IgD-negative memory B cell (primary cell): Measurements from ENCODE around the gene PIH1D1. TPM values are rescaled to one million over a fixed set of nuclear protein-coding genes. Genes with fewer than 3 reads are reported as not detected.
A peak's percentile ranks its signal among the peaks of the same experiment; 100 is the strongest.

Source experiments
- H3K27ac Mint-ChIP-seq, 3 donors: one replicate each; pipeline ENCODE4 v1.8.0; 2020 to 2022; ENCODE audit warnings: mild to moderate bottlenecking in 3 of 3, mixed read lengths in 3 of 3, moderate library complexity in 1 of 3
- H3K27me3 Mint-ChIP-seq: one replicate; pipeline ENCODE4 v1.8.0; 2021; ENCODE audit warnings: mixed read lengths
- H3K36me3 Mint-ChIP-seq: one replicate; pipeline ENCODE4 v1.8.0; 2020; ENCODE audit warnings: mild to moderate bottlenecking, mixed read lengths
- H3K4me1 Mint-ChIP-seq, 3 donors: one replicate each; pipeline ENCODE4 v1.8.0; 2020 to 2022; ENCODE audit warnings: mixed read lengths in 3 of 3, mild to moderate bottlenecking in 1 of 3
- H3K4me3 Mint-ChIP-seq, 4 donors: one replicate each; pipeline ENCODE4 v1.8.0; 2020 to 2022; ENCODE audit warnings: mild to moderate bottlenecking in 4 of 4, mixed read lengths in 4 of 4, moderate library complexity in 3 of 4
- H3K9me3 Mint-ChIP-seq, 3 donors: one replicate each; pipeline ENCODE4 v1.8.0; 2020 to 2021; ENCODE audit warnings: mixed read lengths in 3 of 3, mild to moderate bottlenecking in 1 of 3
- polyA plus RNA-seq: library from polyadenylated mRNA; unstranded; fragments of 300-500 nt; fragmentation: Illumina TruSeq; gene quantifications from one replicate; pipeline ENCODE4 v1.2.3, GENCODE V29; 2021

The PIH1D1 gene
- polyA plus RNA-seq, 1 donor from 2014 or later, result 98.8 TPM

DNA sequence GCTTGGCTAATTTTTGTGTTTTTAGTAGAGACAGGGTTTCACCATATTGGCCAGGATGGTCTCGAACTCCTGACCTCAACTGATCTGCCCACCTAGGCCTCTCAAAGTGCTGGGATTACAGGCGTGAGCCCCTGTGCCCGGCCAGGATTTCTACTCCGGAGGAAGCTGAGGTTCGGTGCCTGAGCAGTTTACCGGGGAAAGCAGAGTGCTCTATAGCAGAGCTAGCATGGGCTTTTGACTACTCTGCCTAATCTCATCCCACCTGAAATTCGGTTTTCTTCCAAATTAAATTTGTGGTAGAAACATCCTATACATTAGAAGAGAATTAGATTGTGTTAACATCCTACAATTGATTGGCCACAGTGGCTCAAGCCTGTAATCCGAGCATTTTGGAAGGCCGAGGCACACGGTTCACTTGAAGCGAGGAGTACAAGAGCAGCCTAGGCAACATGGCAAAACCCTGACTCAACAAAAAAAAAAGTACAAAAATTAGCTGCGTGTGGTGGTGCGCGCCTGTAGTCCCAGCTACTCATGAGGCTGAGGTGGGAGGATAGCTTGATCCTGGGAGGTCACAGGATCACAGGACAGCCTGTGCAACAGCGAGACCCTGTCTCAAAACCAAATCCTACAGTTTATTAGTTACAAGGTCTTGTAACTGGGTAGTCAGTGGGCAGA is 37.4 kb upstream of the PIH1D1 start:
- Mint-ChIP-seq H3K4me1 (peaks cover 21 to 26% (median 24%) of the 10 kb centered on the region in 3 donors), H3K36me3 (peaks cover 8% of the 10 kb centered on the region), H3K4me3 (peak overlapping the region; percentile 82 to 99 (median 97)), H3K27me3 (no peaks in the 10 kb centered on the region), H3K27ac (peak overlapping the region; percentile 92 to 98 (median 97)), H3K9me3 (peaks cover 0 to 2% (median 0%) of the 10 kb centered on the region in 3 donors)

- H3K27me3 Mint-ChIP-seq, result no peaks in the 10 kb centered on the region
- peaks cover 21 to 25% (median 24%) of the 10 kb centered on the region in 3 donors for H3K4me1 Mint-ChIP-seq
- H3K9me3 Mint-ChIP-seq, result peaks cover 0 to 2% (median 0%) of the 10 kb centered on the region in 3 donors
- peak overlapping the region; percentile 82 to 99 (median 97) for H3K4me3 Mint-ChIP-seq
- H3K36me3 Mint-ChIP-seq, result peaks cover 8% of the 10 kb centered on the region
- H3K27ac Mint-ChIP-seq, result peak overlapping the region; percentile 92 to 98 (median 97)
Observed at GRCh38 chr19:49488046-49488862, 36.6 kb upstream of the PIH1D1 start.

- Mint-ChIP-seq H3K27ac (peak within 1 kb of the TSS; percentile 92 to 98 (median 97)), H3K4me1 (peaks cover 15 to 19% (median 18%) of the 10 kb centered on the region in 3 donors), H3K36me3 (peaks cover 4% of the 10 kb centered on the region), H3K9me3 (peaks cover 0 to 2% (median 0%) of the 10 kb centered on the region in 3 donors), H3K4me3 (peak within 1 kb of the TSS; percentile 82 to 99 (median 97)), H3K27me3 (no peaks in the 10 kb centered on the region)
Observed at GRCh38 chr19:49487277-49488045, 35.8 kb upstream of the PIH1D1 start, which contains the start of gene RPL13A. Gene RPL13A, plus strand, starts transcription at chr19:49487608. Its CDS starts 22 bp downstream, at chr19:49487630.

DNA sequence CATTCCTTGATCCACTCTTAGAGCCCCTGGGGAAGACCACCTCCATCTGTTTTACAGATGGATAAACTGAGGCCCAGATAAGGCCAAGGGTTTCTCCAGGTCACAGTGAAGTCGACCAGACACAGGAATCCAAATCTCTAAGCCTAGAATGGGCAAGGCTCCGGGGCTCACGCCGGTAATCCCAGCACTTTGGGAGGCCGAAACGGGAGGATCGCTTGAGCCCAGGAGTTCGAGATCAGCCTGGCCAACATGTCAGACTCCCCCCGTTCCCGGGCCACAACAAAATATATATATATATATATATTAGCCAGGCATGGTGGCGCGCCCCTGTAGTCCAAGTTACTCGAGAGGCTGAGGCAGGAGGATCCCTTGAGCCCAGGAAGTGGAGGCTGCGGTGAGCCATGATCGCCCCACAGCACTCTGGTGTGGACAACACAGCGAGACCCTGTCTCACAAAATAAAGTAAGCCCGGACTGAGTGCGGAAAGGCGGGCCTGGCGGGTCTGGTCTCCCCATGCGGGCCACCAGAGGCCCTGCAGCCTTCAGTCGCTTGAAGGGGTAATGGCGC is 35.2 kb upstream of the PIH1D1 start:
- peak overlapping the region; percentile 92 to 98 (median 97) for H3K27ac Mint-ChIP-seq
- H3K27me3 Mint-ChIP-seq, result no peaks in the 10 kb centered on the region
- peaks cover 14 to 19% (median 15%) of the 10 kb centered on the region in 3 donors for H3K4me1 Mint-ChIP-seq
- peak overlapping the region in 3 of 4 donors; percentile 82 to 97 (median 97) for H3K4me3 Mint-ChIP-seq
- peaks cover 0 to 2% (median 0%) of the 10 kb centered on the region in 3 donors for H3K9me3 Mint-ChIP-seq
- no peaks in the 10 kb centered on the region for H3K36me3 Mint-ChIP-seq

GRCh38 chr19:49486232-49486631 is 34.6 kb upstream of the PIH1D1 start:
- no peaks in the 10 kb centered on the region for H3K36me3 Mint-ChIP-seq

GRCh38 chr19:49481020-49481683 is 29.5 kb upstream of the PIH1D1 start:
- peak overlapping the region in 1 of 3 donors; percentile 42 for H3K27ac Mint-ChIP-seq
- H3K4me1 Mint-ChIP-seq, result peaks cover 2 to 4% (median 2%) of the 10 kb centered on the region in 3 donors

More at GRCh38 chr19:49486232-49486631, 34.6 kb upstream of the PIH1D1 start:
- H3K4me3 Mint-ChIP-seq, result peak overlapping the region in 3 of 4 donors; percentile 43 to 60 (median 58)
- peaks cover 0 to 2% (median 0%) of the 10 kb centered on the region in 3 donors for H3K9me3 Mint-ChIP-seq
- peak overlapping the region in 2 of 3 donors; percentile 46 to 78 for H3K27ac Mint-ChIP-seq
- H3K4me1 Mint-ChIP-seq, result peaks cover 12 to 19% (median 15%) of the 10 kb centered on the region in 3 donors
- H3K27me3 Mint-ChIP-seq, result no peaks in the 10 kb centered on the region

DNA sequence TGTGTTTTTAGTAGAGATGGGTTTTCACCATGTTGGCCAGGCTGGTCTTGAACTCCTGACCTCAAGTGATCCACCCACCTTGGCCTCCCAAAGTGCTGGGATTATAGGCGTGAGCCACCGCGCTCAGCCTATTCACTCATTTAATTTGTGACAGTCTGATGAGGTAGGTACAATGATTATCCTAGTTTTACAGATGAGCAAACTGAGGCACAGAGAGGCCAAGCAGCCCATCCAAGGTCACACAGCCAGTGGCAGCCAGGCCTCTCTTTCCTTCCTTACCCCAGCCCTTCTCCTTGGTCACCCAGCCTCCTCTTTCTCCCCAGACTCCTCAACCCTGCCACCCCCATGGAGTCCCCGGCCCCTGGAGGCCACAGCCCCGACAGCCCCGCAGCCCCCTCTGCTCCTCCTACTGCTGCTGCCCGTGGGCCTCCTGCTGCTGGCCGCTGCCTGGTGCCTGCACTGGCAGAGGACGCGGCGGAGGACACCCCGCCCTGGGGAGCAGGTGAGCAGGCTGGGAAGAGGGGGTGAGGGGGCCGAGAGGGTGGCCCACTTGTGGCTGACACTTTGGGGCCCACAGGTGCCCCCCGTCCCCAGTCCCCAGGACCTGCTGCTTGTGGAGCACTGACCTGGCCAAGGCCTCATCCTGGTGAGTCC is 28.5 kb upstream of the PIH1D1 start:
- Mint-ChIP-seq H3K36me3 (no peaks in the 10 kb centered on the region), H3K9me3 (no peaks in the 10 kb centered on the region), H3K4me3 (no peak overlapping the region), H3K27ac (peak overlapping the region in 1 of 3 donors; percentile 64), H3K4me1 (peaks cover 2 to 10% (median 6%) of the 10 kb centered on the region in 3 donors), H3K27me3 (no peaks in the 10 kb centered on the region)

More at GRCh38 chr19:49481020-49481683, 29.5 kb upstream of the PIH1D1 start:
- no peaks in the 10 kb centered on the region for H3K36me3 Mint-ChIP-seq
- H3K9me3 Mint-ChIP-seq, result no peaks in the 10 kb centered on the region
- H3K4me3 Mint-ChIP-seq, result no peak overlapping the region
- H3K27me3 Mint-ChIP-seq, result no peaks in the 10 kb centered on the region

DNA sequence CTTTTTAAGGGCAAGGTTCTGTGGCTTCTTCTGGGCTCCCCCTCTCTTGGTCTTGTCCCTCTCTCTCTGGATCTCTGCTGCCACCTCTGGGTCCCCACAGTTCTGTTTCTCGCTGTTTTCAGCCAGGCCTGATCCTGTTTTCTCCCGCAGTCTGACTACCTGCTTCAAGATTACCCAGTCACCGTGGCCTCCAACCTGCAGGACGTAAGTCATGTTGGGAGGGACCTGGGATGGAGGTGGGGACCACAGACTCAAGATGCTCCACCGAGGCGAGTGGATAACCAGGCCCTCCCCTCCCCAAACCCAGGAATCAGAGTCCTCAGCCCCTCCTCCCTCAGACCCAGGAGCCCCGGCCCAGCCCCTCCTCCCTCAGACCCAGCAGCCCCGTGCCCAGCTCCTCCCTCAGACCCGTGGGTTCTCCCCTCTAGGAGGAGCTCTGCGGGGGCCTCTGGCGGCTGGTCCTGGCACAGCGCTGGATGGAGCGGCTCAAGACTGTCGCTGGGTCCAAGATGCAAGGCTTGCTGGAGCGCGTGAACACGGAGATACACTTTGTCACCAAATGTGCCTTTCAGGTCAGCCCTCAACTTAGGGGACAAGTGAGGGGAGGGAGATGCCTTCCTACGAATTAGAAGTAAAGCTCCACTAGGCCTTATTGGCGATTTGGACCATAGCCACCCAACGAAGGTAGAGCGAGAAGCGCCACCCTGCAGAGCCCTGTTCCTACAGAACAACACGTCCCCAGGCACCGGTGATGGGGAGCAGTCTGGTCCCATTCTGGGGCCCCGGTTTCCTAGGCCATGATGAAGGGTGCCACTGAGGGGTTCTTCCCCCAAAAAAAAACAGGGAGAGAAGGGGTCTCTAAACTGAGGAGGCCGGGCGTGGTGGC is 24.6 kb upstream of the PIH1D1 start:
- no peaks in the 10 kb centered on the region for H3K36me3 Mint-ChIP-seq
- no peaks in the 10 kb centered on the region for H3K27me3 Mint-ChIP-seq
- H3K4me1 Mint-ChIP-seq, result peaks cover 10 to 15% (median 10%) of the 10 kb centered on the region in 3 donors
- H3K9me3 Mint-ChIP-seq, result no peaks in the 10 kb centered on the region
- peak overlapping the region; percentile 73 to 91 (median 84) for H3K4me3 Mint-ChIP-seq
- peak overlapping the region; percentile 90 to 97 (median 90) for H3K27ac Mint-ChIP-seq

GRCh38 chr19:49475191-49475917 is 23.7 kb upstream of the PIH1D1 start:
- Mint-ChIP-seq H3K27ac (peak overlapping the region; percentile 61 to 97 (median 90)), H3K4me1 (peaks cover 17 to 19% (median 18%) of the 10 kb centered on the region in 3 donors), H3K27me3 (no peaks in the 10 kb centered on the region), H3K9me3 (no peaks in the 10 kb centered on the region), H3K36me3 (no peaks in the 10 kb centered on the region), H3K4me3 (peak overlapping the region; percentile 73 to 97 (median 90))

GRCh38 chr19:49474542-49474924 is 22.9 kb upstream of the PIH1D1 start:
- H3K27ac Mint-ChIP-seq, result peak overlapping the region; percentile 90 to 97 (median 96)
- no peaks in the 10 kb centered on the region for H3K36me3 Mint-ChIP-seq
- no peaks in the 10 kb centered on the region for H3K27me3 Mint-ChIP-seq
- H3K9me3 Mint-ChIP-seq, result no peaks in the 10 kb centered on the region
- H3K4me1 Mint-ChIP-seq, result peaks cover 20 to 25% (median 24%) of the 10 kb centered on the region in 3 donors
- H3K4me3 Mint-ChIP-seq, result peak overlapping the region; percentile 85 to 97 (median 92)

- Mint-ChIP-seq H3K36me3 (no peaks in the 10 kb centered on the region), H3K27me3 (no peaks in the 10 kb centered on the region), H3K4me1 (peaks cover 22 to 26% (median 25%) of the 10 kb centered on the region in 3 donors), H3K4me3 (peak within 1 kb of the TSS; percentile 85 to 97 (median 92)), H3K9me3 (no peaks in the 10 kb centered on the region), H3K27ac (peak within 1 kb of the TSS; percentile 90 to 97 (median 96))
Observed at GRCh38 chr19:49473868-49474541, 22.4 kb upstream of the PIH1D1 start, which contains the start of gene FLT3LG. Gene FLT3LG, plus strand, starts transcription at chr19:49474215. Its CDS starts 425 bp downstream, at chr19:49474640.
